ENCODE results near the gene EVI2A.
"Not testable (repeated sequence)": the region's sequence is repeated elsewhere in the genome, so short reads cannot be mapped to it uniquely, and the experiment has no call there.

The EVI2A gene

GRCh38 chr17:31318298-31318801 lies 3.1 kb downstream of the EVI2A start:
- Histone ChIP-seq H3K9ac (ENCODE audit: low read depth, low read length) (peak overlapping the region; percentile 53), H3K27me3 (ENCODE audit: insufficient read depth, low read length, poor library complexity) (no peaks in the 10 kb centered on the region), H3K36me3 (ENCODE audit: insufficient read depth, low read length) (no peaks in the 10 kb centered on the region), H2AFZ (ENCODE audit: low read depth, low read length) (no peak overlapping the region), H3K79me2 (ENCODE audit: insufficient read depth, low read length) (peaks cover 63% of the 10 kb centered on the region), H4K20me1 (ENCODE audit: insufficient read depth, low read length) (no peaks in the 10 kb centered on the region), H3K27ac (ENCODE audit: low read length) (peak overlapping the region; percentile 70), H3K4me3 (ENCODE audit: low read depth in 1 of 2, low read length in 2 of 2) (no peak overlapping the region; a peak in 1 of 4 replicates), H3K4me1 (ENCODE audit: insufficient read depth, low read length) (peaks cover 80% of the 10 kb centered on the region), H3K9me3 (ENCODE audit: insufficient read depth, low read length, severe bottlenecking) (no peaks in the 10 kb centered on the region), H3K4me2 (ENCODE audit: insufficient read depth, low read length) (peak overlapping the region; percentile 37)
- ATAC-seq (ENCODE audit: insufficient read depth, low read depth): peak; percentile 57
- TF ChIP-seq EZH2 (IDR thresholded peaks at IDR 0.05; ENCODE audit: borderline replicate concordance, low read depth, low read length, severe bottlenecking) (no peak), CTCF (IDR thresholded peaks at IDR 0.05; ENCODE audit: borderline replicate concordance, extremely low read depth, low read length, poor library complexity, severe bottlenecking) (no peak)
- peak; percentile 51 for DNase-seq

GRCh38 chr17:31314782-31315100 lies 6.7 kb downstream of the EVI2A start:
- no peaks in the 10 kb centered on the region for H3K36me3 ChIP-seq (ENCODE audit: insufficient read depth, low read length)
- H3K27ac ChIP-seq (ENCODE audit: low read length): peak overlapping the region; percentile 86
- ATAC-seq (ENCODE audit: insufficient read depth, low read depth) (no peak), DNase-seq (no peak)
- no peaks in the 10 kb centered on the region for H4K20me1 ChIP-seq (ENCODE audit: insufficient read depth, low read length)
- no peak overlapping the region for H3K9ac ChIP-seq (ENCODE audit: low read depth, low read length)
- H2AFZ ChIP-seq (ENCODE audit: low read depth, low read length): no peak overlapping the region
- no peak overlapping the region for H3K4me3 ChIP-seq (ENCODE audit: low read depth in 1 of 2, low read length in 2 of 2)
- H3K9me3 ChIP-seq (ENCODE audit: insufficient read depth, low read length, severe bottlenecking): no peaks in the 10 kb centered on the region
- H3K79me2 ChIP-seq (ENCODE audit: insufficient read depth, low read length): peaks cover 80% of the 10 kb centered on the region
- no peaks in the 10 kb centered on the region for H3K27me3 ChIP-seq (ENCODE audit: insufficient read depth, low read length, poor library complexity)
- TF ChIP-seq CTCF (IDR thresholded peaks at IDR 0.05; ENCODE audit: borderline replicate concordance, extremely low read depth, low read length, poor library complexity, severe bottlenecking) (no peak), EZH2 (IDR thresholded peaks at IDR 0.05; ENCODE audit: borderline replicate concordance, low read depth, low read length, severe bottlenecking) (no peak)
- peaks cover 91% of the 10 kb centered on the region for H3K4me1 ChIP-seq (ENCODE audit: insufficient read depth, low read length)
- H3K4me2 ChIP-seq (ENCODE audit: insufficient read depth, low read length): no peak overlapping the region

GRCh38 chr17:31313982-31314781 lies 7.2 kb downstream of the EVI2A start, which contains the start of gene EVI2B:
EVI2B (minus strand) TSS chr17:31314054; CDS start chr17:31305609, 8,445 bp downstream.
- Histone ChIP-seq H3K27ac (ENCODE audit: low read length) (peak within 1 kb of the TSS; percentile 86), H3K27me3 (ENCODE audit: insufficient read depth, low read length, poor library complexity) (no peaks in the 10 kb centered on the region), H2AFZ (ENCODE audit: low read depth, low read length) (peak within 1 kb of the TSS; percentile 31; the same call in 1 of the 2 replicates), H3K4me1 (ENCODE audit: insufficient read depth, low read length) (peaks cover 91% of the 10 kb centered on the region), H3K4me3 (ENCODE audit: low read depth in 1 of 2, low read length in 2 of 2) (peak within 1 kb of the TSS; percentile 23 to 52; a peak in 3 of 4 replicates), H3K79me2 (ENCODE audit: insufficient read depth, low read length) (peaks cover 80% of the 10 kb centered on the region), H3K9ac (ENCODE audit: low read depth, low read length) (peak within 1 kb of the TSS; percentile 64), H3K4me2 (ENCODE audit: insufficient read depth, low read length) (peak within 1 kb of the TSS; percentile 64), H3K9me3 (ENCODE audit: insufficient read depth, low read length, severe bottlenecking) (no peaks in the 10 kb centered on the region), H3K36me3 (ENCODE audit: insufficient read depth, low read length) (no peaks in the 10 kb centered on the region), H4K20me1 (ENCODE audit: insufficient read depth, low read length) (no peaks in the 10 kb centered on the region)
- DNase-seq (no peak), ATAC-seq (ENCODE audit: insufficient read depth, low read depth) (peak; percentile 47; the same call in 2 of the 3 replicates)
- TF ChIP-seq EZH2 (IDR thresholded peaks at IDR 0.05; ENCODE audit: borderline replicate concordance, low read depth, low read length, severe bottlenecking) (no peak), CTCF (IDR thresholded peaks at IDR 0.05; ENCODE audit: borderline replicate concordance, extremely low read depth, low read length, poor library complexity, severe bottlenecking) (no peak)

- DNase-seq: peak; percentile 34
- Histone ChIP-seq H3K27ac (ENCODE audit: low read length) (peak overlapping the region; percentile 94), H3K4me1 (ENCODE audit: insufficient read depth, low read length) (peaks cover 91% of the 10 kb centered on the region), H3K9ac (ENCODE audit: low read depth, low read length) (peak overlapping the region; percentile 64; the same call in 1 of the 2 replicates), H3K4me2 (ENCODE audit: insufficient read depth, low read length) (peak overlapping the region; percentile 64), H3K4me3 (ENCODE audit: low read depth in 1 of 2, low read length in 2 of 2) (peak overlapping the region in 1 of 2 experiments; percentile 52; a peak in 2 of 4 replicates), H3K79me2 (ENCODE audit: insufficient read depth, low read length) (peaks cover 83% of the 10 kb centered on the region)
- H3K9me3 ChIP-seq (ENCODE audit: insufficient read depth, low read length, severe bottlenecking); H3K36me3 ChIP-seq (ENCODE audit: insufficient read depth, low read length); ATAC-seq (ENCODE audit: insufficient read depth, low read depth); H2AFZ ChIP-seq (ENCODE audit: low read depth, low read length); H4K20me1 ChIP-seq (ENCODE audit: insufficient read depth, low read length); H3K27me3 ChIP-seq (ENCODE audit: insufficient read depth, low read length, poor library complexity): not testable (repeated sequence)
Measured at GRCh38 chr17:31312223-31312622, 9.2 kb downstream of the EVI2A start.
